Activated naive CD8-positive, alpha-beta T cell treated with anti-CD3 and anti-CD28 coated beads for 36 hours (primary cell): Measurements from ENCODE around the gene PTH1R. TPM values are rescaled to one million over a fixed set of nuclear protein-coding genes. Genes with fewer than 3 reads are reported as not detected.

Experiments
- DNase-seq: peaks from one replicate; pipeline ENCODE4 v3.0.0; 2021
- H3K27ac Mint-ChIP-seq: one replicate; pipeline ENCODE4 v1.8.0; 2022; ENCODE audit warnings: mild to moderate bottlenecking, moderate library complexity, mixed read lengths
- H3K27me3 Mint-ChIP-seq: one replicate; pipeline ENCODE4 v1.8.0; 2022; ENCODE audit warnings: mild to moderate bottlenecking, mixed read lengths
- H3K36me3 Mint-ChIP-seq: one replicate; pipeline ENCODE4 v1.8.0; 2021; ENCODE audit warnings: mild to moderate bottlenecking, mixed read lengths
- H3K4me1 Mint-ChIP-seq: one replicate; pipeline ENCODE4 v1.8.0; 2021; ENCODE audit warnings: mixed read lengths
- H3K4me3 Mint-ChIP-seq: one replicate; pipeline ENCODE4 v1.8.0; 2022; ENCODE audit warnings: mild to moderate bottlenecking, moderate library complexity, mixed read lengths
- H3K9me3 Mint-ChIP-seq: one replicate; pipeline ENCODE4 v1.8.0; 2022; ENCODE audit warnings: mixed read lengths
- total RNA-seq, 2 experiments: library from RNA; stranded (reverse); gene quantifications; one replicate each; pipeline ENCODE4 v1.2.3, GENCODE V29; 2021

The PTH1R gene
- total RNA-seq, 2 experiments from 2014 or later: not detected

DNA sequence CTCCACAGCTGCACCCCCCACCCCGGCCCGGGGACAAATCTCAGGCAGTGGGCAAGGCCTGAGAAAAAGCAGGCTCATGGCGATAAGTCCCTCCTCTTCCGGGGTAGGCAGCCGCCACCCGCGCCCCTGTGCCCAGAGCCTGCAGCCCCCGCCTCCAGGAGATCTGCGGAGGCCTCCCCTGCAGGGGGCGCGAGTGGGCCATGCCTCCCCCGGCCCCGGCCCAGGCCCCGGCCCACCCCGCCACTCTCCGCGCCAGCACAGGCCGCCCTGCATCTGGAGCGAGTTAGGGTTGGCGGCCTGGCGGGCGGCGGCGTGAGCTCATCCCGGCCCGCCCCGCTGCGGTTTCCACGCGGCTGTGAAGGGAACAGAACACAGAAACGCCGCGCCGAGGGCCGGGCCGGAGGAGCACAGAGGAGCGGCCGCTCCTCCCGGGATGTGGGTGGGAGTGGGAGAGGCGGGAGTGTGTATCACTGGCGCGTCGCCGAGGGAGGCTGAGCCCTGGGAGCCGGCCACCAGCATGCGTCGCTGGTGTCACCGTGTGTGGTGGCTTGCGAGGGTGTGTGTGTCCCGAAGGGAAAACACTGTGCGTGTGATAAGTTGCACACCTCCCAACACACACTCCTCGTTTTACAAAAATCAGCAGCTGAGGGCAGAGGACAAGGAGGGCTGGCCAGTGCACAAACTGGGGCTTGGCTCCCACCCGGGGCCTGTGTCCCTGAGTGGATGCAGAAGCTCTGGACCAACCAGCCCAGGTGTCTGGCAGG is 31.5 kb upstream of the PTH1R start:
- no peak overlapping the region for H3K27ac Mint-ChIP-seq
- peak; percentile 79 for DNase-seq
- H3K4me3 Mint-ChIP-seq: peak overlapping the region; percentile 74
- H3K9me3 Mint-ChIP-seq: peaks cover 14% of the 10 kb centered on the region
- H3K36me3 Mint-ChIP-seq: no peaks in the 10 kb centered on the region
- peaks cover 5% of the 10 kb centered on the region for H3K27me3 Mint-ChIP-seq
- no peaks in the 10 kb centered on the region for H3K4me1 Mint-ChIP-seq

DNA sequence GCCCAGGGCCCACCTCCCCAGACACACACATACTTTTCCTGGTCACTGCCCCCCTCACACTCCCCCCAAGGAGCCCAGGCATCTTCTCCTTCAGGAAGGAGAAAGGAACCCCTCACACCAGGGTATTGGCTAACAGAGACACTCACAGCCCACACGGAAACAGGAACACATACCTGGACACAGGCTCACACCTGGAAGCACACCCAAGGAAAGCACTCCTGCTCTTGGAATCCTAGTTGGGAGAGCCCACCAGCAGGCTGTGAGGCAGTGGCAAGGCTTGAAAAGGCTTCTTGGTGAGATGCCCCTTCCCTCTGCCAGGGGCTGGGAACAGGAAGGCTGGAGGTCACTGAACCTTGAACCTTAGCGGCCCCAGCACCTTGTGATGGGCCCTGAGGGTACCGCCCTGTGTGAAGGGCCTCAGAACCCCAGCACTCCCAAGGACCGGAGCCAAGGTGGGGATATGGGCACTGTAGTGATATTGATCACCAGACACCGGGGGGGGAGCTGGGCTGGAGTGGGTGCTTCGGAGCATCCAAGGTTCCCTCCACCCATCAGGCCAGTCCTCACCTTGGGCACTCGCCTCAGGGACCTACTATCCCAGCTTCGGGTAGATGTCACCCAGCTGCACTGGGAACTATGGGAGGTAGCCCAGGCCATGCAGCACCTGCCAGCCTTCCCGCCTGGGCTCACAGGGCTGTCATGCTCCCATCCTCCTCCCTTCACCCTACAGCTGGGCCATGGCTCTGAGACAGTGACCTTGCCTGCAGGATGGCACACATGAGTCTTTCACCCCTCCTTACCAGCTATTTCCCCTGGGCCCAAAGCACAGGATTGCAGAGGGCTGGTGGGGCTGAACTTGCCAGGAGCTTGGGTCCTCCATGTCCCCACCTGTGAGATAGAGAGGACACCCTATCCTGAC is 30.6 kb upstream of the PTH1R start:
- DNase-seq: no peak
- Mint-ChIP-seq H3K36me3 (no peaks in the 10 kb centered on the region), H3K4me3 (peak overlapping the region; percentile 74), H3K9me3 (peaks cover 7% of the 10 kb centered on the region), H3K27ac (no peak overlapping the region), H3K27me3 (peaks cover 5% of the 10 kb centered on the region), H3K4me1 (no peaks in the 10 kb centered on the region)

DNA sequence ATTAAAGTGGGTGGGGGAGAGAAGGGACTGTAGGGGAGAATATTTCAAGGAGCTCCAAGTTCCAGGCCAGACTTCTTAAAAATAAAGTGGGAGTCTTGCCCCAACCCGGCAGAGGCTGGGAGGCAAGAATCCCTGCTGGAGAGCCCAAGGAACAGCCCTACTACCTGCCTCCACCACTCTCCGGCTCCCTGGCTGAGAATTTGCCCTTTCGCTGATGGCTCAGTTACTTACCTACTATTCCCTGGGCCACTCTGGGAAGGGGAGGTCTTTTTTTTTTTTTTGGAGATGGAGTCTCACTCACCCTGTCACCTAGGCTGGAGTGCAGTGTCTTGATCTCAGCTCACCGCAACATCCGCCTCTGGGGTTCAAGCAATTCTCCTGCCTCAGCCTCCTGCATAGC is 29.8 kb upstream of the PTH1R start:
- Mint-ChIP-seq H3K27me3 (peaks cover 5% of the 10 kb centered on the region), H3K4me1 (no peaks in the 10 kb centered on the region), H3K27ac (no peak overlapping the region), H3K36me3 (no peaks in the 10 kb centered on the region), H3K9me3 (peaks cover 6% of the 10 kb centered on the region), H3K4me3 (no peak overlapping the region)
- DNase-seq: no peak

DNA sequence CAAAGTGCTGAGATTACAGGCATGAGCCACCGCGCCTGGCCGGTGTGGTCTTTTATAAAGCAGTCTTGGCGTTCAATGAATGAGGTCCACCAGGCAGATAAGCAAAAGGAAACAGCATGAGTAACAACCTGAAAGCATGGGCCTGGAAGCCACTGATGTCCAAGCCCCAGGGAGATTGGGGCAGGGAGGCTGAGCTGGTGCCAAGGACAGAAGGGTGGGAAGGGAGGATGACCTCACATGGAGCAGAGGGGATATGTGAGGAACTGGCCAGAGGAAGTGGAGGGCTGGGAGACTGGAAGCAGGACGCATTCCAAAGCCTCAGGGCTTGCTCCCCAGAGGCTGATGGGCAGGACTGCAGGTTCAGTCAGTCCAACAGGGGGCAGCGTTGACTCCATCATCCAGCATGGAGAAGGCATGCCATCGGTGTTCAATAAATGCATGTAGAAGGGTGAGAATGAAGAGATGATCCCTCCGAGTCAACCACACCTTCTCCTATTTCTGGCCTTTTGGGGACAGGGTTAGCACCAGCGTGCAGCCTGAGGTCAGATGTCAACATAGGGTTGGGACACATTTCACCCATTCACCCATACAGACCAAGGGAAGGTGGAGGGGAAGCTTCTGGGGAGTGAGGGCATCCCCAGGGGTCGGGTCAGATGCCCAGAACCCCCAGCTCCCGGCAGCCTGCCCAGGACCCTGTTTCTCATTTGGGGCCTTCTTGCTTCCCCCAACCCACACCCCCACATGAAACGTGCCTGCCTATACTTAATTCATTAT is 29.1 kb upstream of the PTH1R start:
- no peak overlapping the region for H3K4me3 Mint-ChIP-seq
- no peak overlapping the region for H3K27ac Mint-ChIP-seq
- no peaks in the 10 kb centered on the region for H3K9me3 Mint-ChIP-seq
- no peaks in the 10 kb centered on the region for H3K4me1 Mint-ChIP-seq
- H3K27me3 Mint-ChIP-seq: peaks cover 5% of the 10 kb centered on the region
- peak; percentile 46 for DNase-seq
- H3K36me3 Mint-ChIP-seq: no peaks in the 10 kb centered on the region

DNA sequence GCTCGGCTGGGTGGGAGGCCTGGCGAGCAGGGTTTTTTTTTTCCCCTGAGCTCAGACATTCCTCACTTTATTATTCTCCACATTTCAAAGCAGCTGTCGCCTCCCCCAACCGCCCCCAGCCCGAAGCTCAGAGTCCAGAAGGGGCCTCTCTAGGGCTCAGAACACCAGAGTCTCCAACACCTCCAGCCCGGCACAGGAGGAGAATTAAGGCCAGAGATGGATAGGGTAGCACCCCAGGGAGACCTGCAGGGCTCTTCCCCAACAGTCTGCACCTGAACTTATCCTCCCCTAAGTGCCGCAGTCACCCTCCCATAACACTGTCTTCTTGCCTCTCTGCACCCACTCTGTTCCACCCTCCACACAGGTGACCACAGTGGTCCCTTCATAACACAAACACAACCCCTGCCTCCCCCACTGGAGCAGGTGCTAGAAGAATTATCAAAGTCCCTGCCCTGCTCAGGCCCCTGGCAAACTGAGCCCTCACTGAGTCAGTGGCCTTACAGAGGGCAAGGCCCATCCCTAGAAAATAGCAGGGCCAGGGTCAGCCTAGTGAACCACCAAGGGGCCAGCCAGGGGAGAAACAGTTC is 28.4 kb upstream of the PTH1R start:
- no peak overlapping the region for H3K4me3 Mint-ChIP-seq
- no peak for DNase-seq
- H3K27me3 Mint-ChIP-seq: peaks cover 5% of the 10 kb centered on the region
- no peak overlapping the region for H3K27ac Mint-ChIP-seq
- no peaks in the 10 kb centered on the region for H3K36me3 Mint-ChIP-seq
- H3K4me1 Mint-ChIP-seq: no peaks in the 10 kb centered on the region
- no peaks in the 10 kb centered on the region for H3K9me3 Mint-ChIP-seq

- no peak overlapping the region for H3K27ac Mint-ChIP-seq
- no peak for DNase-seq
- H3K4me3 Mint-ChIP-seq: no peak overlapping the region
These were observed 27.6 kb upstream of the PTH1R start for GRCh38 chr3:46849686-46850467.

DNA sequence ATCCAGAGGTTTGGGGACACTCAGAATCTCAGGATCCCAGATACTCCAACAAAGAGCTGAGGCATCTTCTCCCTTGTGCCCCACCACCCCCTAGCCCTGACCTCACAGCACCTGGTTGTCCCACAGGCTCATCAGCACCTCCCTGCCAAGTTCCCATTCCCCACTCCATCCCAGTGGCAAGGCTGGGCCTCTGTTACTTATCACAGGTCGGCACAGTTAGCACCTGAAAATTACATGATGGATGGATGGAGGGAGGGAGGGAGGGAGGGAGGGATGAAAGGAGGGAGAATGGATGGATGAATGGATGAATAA is 27.1 kb upstream of the PTH1R start:
- H3K4me1 Mint-ChIP-seq: no peaks in the 10 kb centered on the region
- H3K36me3 Mint-ChIP-seq: no peaks in the 10 kb centered on the region
- H3K4me3 Mint-ChIP-seq: no peak overlapping the region
- no peaks in the 10 kb centered on the region for H3K9me3 Mint-ChIP-seq
- no peak for DNase-seq
- no peak overlapping the region for H3K27ac Mint-ChIP-seq
- H3K27me3 Mint-ChIP-seq: no peaks in the 10 kb centered on the region

More at GRCh38 chr3:46849686-46850467, 27.6 kb upstream of the PTH1R start:
- no peaks in the 10 kb centered on the region for H3K4me1 Mint-ChIP-seq
- no peaks in the 10 kb centered on the region for H3K36me3 Mint-ChIP-seq
- H3K9me3 Mint-ChIP-seq: no peaks in the 10 kb centered on the region
- H3K27me3 Mint-ChIP-seq: no peaks in the 10 kb centered on the region

DNA sequence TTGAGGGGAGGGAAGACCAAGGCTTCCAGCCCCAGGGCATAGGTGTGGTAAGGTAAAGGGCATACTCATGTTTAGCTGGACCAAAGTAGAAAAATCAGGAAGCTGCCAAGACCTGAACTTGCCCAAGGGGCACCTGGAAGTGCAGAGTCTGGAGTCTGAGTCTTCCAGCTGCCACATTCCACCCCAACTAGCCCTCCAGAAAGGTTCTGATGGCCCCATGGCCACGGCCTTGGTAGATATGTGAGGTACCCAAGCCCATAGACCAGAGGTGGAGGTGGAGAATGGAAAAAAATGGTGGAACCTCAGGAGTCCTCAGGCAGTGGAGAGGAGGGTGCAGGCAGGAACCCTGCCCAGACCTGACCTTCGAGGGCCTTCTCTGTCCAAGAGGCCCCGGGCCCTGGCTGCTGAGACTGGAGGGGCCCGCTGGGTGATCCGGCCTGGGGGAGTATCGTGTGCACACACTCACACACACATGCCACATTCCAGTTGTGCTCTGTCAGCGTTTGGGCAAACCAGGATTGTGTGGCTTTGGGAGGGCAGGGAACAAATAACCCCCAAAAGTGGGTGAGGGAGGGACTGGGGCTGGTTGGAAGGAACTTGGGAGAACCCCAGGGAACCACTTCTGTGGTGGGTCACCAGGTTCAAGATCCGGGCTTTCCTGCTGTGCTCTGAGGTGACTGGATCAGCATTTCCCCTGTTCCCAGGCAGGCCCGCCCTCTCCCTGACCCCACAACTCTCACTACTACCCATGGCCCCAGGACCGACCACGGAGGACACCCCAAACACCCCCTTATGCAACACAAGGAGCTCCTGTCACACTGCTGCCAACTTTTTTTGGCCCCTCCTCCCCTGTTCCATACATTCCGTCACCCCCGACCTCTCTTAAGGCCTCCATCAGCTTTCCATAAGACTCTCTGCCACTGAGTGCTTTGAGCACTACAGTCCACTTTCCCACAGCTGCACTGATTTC is 25.9 kb upstream of the PTH1R start:
- Mint-ChIP-seq H3K27ac (no peak overlapping the region), H3K9me3 (no peaks in the 10 kb centered on the region), H3K4me3 (no peak overlapping the region), H3K4me1 (no peaks in the 10 kb centered on the region), H3K27me3 (no peaks in the 10 kb centered on the region), H3K36me3 (no peaks in the 10 kb centered on the region)
- DNase-seq: no peak

- Mint-ChIP-seq H3K4me1 (no peaks in the 10 kb centered on the region), H3K27me3 (no peaks in the 10 kb centered on the region), H3K27ac (no peak overlapping the region), H3K36me3 (no peaks in the 10 kb centered on the region), H3K4me3 (no peak overlapping the region), H3K9me3 (no peaks in the 10 kb centered on the region)
- DNase-seq: no peak
These were observed 25.2 kb upstream of the PTH1R start for GRCh38 chr3:46852334-46852720.

- DNase-seq: no peak
- Mint-ChIP-seq H3K9me3 (no peaks in the 10 kb centered on the region), H3K27me3 (no peaks in the 10 kb centered on the region), H3K36me3 (no peaks in the 10 kb centered on the region), H3K4me3 (no peak overlapping the region), H3K27ac (no peak overlapping the region), H3K4me1 (no peaks in the 10 kb centered on the region)
These were observed 24.6 kb upstream of the PTH1R start for GRCh38 chr3:46852839-46853355.

DNA sequence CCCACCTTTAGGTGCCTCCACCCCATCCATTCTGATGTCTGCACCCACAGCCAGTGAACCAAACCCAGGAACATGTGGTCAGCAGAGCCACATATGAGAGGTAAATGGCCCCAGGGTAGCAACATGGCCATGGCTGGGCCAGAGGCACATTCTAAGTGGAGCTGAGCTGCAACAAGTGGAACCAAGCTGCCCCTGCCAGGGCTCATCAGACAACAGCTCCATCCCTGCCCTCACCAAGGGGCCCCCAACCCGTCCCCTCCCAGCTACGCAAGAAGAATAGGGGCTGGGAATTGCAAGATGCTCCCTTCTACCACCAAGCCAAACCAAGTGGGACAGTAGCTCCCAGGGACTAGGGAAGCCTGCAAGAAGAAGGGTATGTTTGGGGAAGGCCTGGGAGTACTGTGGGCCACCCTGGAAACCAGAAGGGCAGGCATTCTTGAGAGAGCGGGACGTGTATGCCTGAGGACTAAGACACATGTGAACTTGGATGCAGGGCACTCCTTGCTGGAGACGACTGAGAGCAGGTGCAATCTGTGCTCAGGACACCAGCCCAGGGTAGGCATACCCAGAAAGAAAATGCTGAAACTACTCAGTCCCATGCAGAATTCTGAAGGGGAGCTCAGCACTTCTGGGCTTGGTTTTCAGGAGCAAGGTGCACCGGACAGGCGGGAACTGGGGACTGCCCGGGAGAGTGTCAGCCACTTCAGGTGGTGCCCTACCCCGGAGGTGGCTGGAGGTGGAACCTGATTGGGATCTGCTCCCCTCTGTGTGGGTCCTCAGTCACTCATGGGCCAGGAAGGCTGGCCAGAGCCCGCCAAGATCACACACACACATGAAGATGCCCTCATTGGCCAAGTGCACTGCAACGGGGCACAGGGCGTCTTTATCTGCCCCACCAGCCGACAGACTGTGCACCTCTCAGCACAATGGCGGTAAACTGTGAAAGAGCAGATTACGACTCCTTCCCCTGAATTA is 23.8 kb upstream of the PTH1R start:
- no peaks in the 10 kb centered on the region for H3K27me3 Mint-ChIP-seq

GRCh38 chr3:46854555-46854991 is 22.9 kb upstream of the PTH1R start:
- Mint-ChIP-seq H3K4me3 (no peak overlapping the region), H3K36me3 (no peaks in the 10 kb centered on the region), H3K27me3 (no peaks in the 10 kb centered on the region), H3K27ac (no peak overlapping the region), H3K4me1 (no peaks in the 10 kb centered on the region), H3K9me3 (no peaks in the 10 kb centered on the region)
- DNase-seq: no peak

More for the DNA sequence above, 23.8 kb upstream of the PTH1R start:
- H3K9me3 Mint-ChIP-seq: no peaks in the 10 kb centered on the region
- H3K36me3 Mint-ChIP-seq: no peaks in the 10 kb centered on the region
- no peaks in the 10 kb centered on the region for H3K4me1 Mint-ChIP-seq
- DNase-seq: no peak
- H3K4me3 Mint-ChIP-seq: no peak overlapping the region
- no peak overlapping the region for H3K27ac Mint-ChIP-seq
